Hematopoietic multipotent progenitor cell treated with erythropoietin and hydrocortisone succinate and interleukin-3 and kit ligand, for 8 days (in vitro differentiated cells): ENCODE data around the gene MPZL1.
"Not testable (repeated sequence)": the region's sequence is repeated elsewhere in the genome, so short reads cannot be mapped to it uniquely, and the experiment has no call there.

Experiments used
- DNase-seq: peaks from one replicate; pipeline ENCODE4 v3.0.0-alpha.2; 2015

MPZL1 gene

GRCh38 chr1:167819849-167820683, 98.3 kb downstream of the MPZL1 start:
- DNase-seq, result peak; percentile 65

- DNase-seq, result no peak
Measured at GRCh38 chr1:167820684-167821355, 99.0 kb downstream of the MPZL1 start.

- DNase-seq, result no peak
Measured at GRCh38 chr1:167821356-167821685, 99.5 kb downstream of the MPZL1 start.

DNA sequence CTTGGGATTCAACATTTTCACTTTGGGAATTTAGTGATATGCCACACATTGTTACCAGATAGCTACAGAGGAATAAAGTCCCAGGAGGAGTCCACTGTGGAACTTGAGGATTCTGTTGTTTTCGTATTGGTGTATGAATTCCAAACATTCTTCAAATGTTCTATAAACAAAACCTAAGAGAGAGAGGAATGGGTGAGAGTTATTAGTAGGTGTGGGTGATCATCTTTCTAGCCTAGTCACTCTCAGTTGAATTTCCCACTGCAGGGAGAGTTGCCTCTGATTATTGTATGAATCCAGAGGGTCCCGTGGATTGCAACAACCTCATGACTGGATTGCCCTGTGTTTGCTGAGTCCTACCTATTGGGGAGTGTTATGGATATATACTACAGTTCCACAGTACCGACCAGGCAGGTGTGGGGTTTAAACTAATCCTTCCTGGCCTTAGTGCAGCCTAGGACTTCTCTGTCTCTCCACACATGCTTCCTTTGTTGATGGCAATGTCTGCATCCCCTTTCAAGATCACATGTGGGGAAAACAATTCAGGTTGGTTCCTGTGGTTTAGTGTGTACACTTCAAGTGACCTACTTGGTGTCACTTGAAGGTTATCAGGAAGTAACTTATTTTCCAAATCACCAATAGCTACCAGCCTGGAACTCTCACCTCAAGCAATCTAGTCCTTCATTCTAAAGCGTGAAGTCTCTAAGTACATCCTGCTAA, 100.3 kb downstream of the MPZL1 start:
- DNase-seq, result peak; percentile 19

DNA sequence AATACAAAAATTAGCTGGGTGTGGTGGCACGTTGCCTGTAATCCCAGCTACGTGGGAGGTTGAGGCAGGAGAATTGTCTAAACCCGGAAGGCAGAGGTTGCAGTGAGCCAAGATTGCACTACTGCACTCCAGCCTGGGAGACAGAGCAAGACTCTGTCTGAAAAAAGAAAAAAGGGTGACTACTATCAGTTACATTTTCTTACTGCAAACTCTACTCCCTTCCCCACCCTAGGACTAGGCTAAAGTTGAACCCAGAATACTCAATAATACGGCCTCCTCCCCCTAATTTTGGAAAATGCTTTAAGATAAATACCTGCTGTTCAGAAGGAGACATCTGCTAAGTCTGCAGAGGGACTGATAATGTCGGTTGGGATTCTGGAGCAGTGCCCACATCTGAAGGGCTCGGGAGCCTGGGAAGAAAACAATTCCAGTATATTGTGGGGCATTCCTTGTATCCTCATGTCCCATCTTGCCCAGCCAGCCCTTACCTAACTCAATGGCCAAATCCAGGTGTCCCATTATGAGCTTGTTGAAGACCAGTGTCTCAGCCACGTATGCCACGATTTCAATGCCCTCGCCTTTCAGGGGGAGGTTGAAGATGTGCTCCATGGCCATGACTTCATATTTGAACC, 102.5 kb downstream of the MPZL1 start:
- DNase-seq, result peak; percentile 52

- no peak for DNase-seq
Measured at GRCh38 chr1:167825419-167826079, 103.8 kb downstream of the MPZL1 start.

- no peak for DNase-seq
Measured at GRCh38 chr1:167826127-167826526, 104.3 kb downstream of the MPZL1 start.

DNA sequence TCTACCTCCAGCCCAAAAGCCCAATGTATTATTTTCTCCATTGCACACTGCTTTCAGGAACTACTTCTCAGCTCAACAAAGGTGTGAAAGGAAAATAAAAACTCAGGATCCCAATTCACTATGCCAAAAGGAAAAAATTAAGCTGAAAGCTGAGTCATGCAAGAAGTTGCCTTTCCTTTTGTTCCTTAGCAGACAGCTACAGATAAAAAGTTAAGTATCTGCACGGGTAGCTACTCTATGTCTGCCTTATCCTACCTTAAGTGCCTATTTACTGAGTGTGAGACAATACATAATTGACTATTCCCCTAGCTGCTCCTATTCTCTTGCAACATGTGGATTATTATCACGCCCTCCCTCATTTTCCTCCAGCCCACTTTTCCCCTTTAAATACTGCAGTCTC, 108.1 kb downstream of the MPZL1 start:
- peak; percentile 28 for DNase-seq

- not testable (repeated sequence) for DNase-seq
Measured at GRCh38 chr1:167830668-167831067, 108.9 kb downstream of the MPZL1 start.

DNA sequence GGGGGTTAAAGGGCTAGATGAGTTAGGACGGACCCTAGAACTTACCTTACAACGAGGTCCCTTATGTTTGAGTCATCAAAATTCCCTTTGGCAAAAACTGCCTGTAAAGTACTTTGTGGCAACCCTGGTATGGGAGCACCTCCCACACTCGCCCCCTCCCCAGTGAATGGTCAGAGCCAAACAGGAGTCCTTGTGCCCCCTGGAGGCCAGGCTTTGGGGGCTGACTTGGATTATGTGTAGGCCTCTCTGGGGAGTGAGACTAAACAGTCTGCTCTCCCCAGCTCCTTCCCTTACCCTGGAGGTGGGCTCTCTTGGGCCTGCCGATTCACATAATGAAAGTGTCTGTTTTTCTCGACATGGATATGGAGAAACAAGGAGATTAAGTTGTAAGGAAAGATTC, 110.9 kb downstream of the MPZL1 start:
- no peak for DNase-seq

GRCh38 chr1:167833904-167834303, 112.1 kb downstream of the MPZL1 start:
- no peak for DNase-seq

DNA sequence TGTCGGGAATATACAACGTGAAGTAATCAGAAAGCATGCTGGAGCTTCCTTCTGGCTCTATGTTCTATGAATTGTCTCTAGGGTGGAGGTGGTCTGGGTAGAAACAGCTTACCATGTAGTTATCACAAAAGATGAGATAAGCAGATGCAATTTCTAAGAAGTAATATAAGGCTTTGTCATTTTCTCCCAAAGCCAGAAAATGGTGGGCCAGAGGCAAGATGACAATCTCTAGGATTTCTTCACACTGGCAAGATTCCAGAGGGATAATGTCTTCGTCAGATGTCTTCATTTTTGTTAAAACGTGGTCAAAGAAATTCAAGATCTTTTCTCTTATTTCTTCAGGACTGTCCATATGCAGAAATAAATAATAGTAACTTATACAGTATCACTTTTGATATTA, 114.4 kb downstream of the MPZL1 start:
- DNase-seq, result no peak

DNA sequence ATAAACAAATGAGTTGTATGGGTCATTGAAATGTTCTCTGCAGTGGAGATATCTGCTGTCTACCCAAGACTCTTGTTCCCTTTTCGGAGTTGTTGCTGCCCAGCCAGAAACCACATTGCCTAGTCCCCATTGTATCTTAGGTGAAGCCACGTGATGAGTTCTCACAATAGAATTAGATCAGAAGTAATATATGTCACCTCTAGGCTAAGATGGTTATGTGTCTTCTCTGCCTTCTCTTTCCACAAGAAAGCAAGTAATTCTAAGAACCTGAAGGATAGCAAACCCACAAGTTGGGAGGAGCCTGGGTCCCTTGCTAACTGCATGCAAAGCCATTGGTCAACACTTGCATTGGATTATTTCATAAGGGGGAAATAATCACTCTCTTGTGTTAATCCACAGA, 115.5 kb downstream of the MPZL1 start:
- DNase-seq, result peak; percentile 53

DNA sequence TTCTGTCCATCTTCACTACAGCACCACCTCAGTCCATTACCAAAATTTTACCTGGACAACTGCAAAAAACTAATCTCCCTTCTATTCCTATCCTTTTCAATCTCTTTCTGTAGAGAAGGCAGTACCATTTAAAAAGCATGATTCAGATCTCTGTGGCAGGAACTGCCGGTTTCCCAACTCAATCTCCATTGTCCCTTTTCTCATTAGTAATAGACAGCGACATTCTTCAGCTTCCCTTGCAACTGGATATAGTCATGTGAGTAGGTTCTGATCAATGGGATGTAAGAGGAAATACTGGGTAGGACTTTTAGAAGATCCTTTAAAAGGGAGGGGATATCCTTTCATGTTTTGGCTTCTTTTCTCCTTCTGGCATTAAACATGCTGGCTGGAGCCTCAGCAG, 117.2 kb downstream of the MPZL1 start:
- no peak for DNase-seq
